Osteoblast (primary cell): ENCODE measurements around the gene ZSCAN9. TPM values are rescaled to one million over a fixed set of nuclear protein-coding genes. Genes with fewer than 3 reads are reported as not detected.

Source experiments
- DNase-seq: peaks from one replicate; pipeline ENCODE4 v3.0.0; 2011; ENCODE audit warnings: low spot score, mixed read lengths; ENCODE audit not compliant: insufficient read length; ENCODE audit errors: missing footprints
- H2AFZ ChIP-seq: 2 replicates; pipeline ENCODE4 v1.6.0; 2011; ENCODE audit warnings: mild to moderate bottlenecking, low read length
- H3K27ac ChIP-seq: 2 replicates; pipeline ENCODE4 v1.5.1; 2011; ENCODE audit warnings: mild to moderate bottlenecking, low read depth, low read length, moderate library complexity
- H3K27me3 ChIP-seq: 2 replicates; pipeline ENCODE4 v1.6.0; 2012; ENCODE audit warnings: mild to moderate bottlenecking, control low read depth, inconsistent platforms, low read length, moderate library complexity; ENCODE audit not compliant: insufficient read depth
- H3K36me3 ChIP-seq: 2 replicates; pipeline ENCODE4 v1.5.1; 2011; ENCODE audit warnings: mild to moderate bottlenecking, low read length, control low read depth, moderate library complexity; ENCODE audit not compliant: insufficient read depth
- H3K4me1 ChIP-seq: 2 replicates; pipeline ENCODE4 v1.5.1; 2011; ENCODE audit warnings: mild to moderate bottlenecking, low read length, control low read depth, moderate library complexity; ENCODE audit not compliant: insufficient read depth
- H3K4me2 ChIP-seq: 2 replicates; pipeline ENCODE4 v1.6.0; 2011; ENCODE audit warnings: mild to moderate bottlenecking, low read length; ENCODE audit not compliant: insufficient read depth
- H3K4me3 ChIP-seq: fragments of 200-600 bp; sonication (generic); 3 replicates; pipeline ENCODE4 v1.5.1; 2012; ENCODE audit warnings: mild to moderate bottlenecking, low read length, inconsistent platforms; ENCODE audit not compliant: insufficient read depth
- H3K79me2 ChIP-seq: 2 replicates; pipeline ENCODE4 v1.6.0; 2012; ENCODE audit warnings: mild to moderate bottlenecking, low read length, control low read depth, inconsistent platforms; ENCODE audit not compliant: insufficient read depth
- H3K9me3 ChIP-seq: 2 replicates; pipeline ENCODE4 v1.5.1; 2011; ENCODE audit warnings: low read depth, low read length, control low read depth
- H4K20me1 ChIP-seq: 2 replicates; pipeline ENCODE4 v1.6.0; 2012; ENCODE audit warnings: mild to moderate bottlenecking, low read length, control low read depth; ENCODE audit not compliant: insufficient read depth
- CTCF ChIP-seq: IDR thresholded peaks from 2 replicates; pipeline ENCODE4 v1.5.1; 2011; ENCODE audit warnings: mild to moderate bottlenecking, low read depth, low read length, moderate library complexity; ENCODE audit errors: extremely low read depth
- total RNA-seq: library from RNA; depleted of rRNA; stranded (reverse); fragments of >200 nt; gene quantifications from 2 replicates; pipeline ENCODE4 v1.2.3, GENCODE V29; 2012

ZSCAN9 gene
- total RNA-seq, 1 donor: 10.9 TPM

- Histone ChIP-seq H3K4me2 (peak overlapping the region; percentile 88), H3K27ac (no peak overlapping the region), H4K20me1 (no peaks in the 10 kb centered on the region), H3K36me3 (no peaks in the 10 kb centered on the region), H3K4me1 (peaks cover 14% of the 10 kb centered on the region), H2AFZ (peak overlapping the region; percentile 94), H3K9me3 (no peaks in the 10 kb centered on the region), H3K4me3 (peak overlapping the region; percentile 73), H3K79me2 (no peaks in the 10 kb centered on the region), H3K27me3 (peaks cover 74% of the 10 kb centered on the region)
- no peak for DNase-seq
- no peak for TF ChIP-seq CTCF
Observed at GRCh38 chr6:28206928-28207509, 18.1 kb upstream of the ZSCAN9 start.

- Histone ChIP-seq H3K4me3 (peak overlapping the region; percentile 73), H3K9me3 (no peaks in the 10 kb centered on the region), H2AFZ (peak overlapping the region; percentile 94), H3K4me1 (peaks cover 17% of the 10 kb centered on the region), H3K79me2 (no peaks in the 10 kb centered on the region), H3K4me2 (peak overlapping the region; percentile 88), H3K36me3 (no peaks in the 10 kb centered on the region), H4K20me1 (no peaks in the 10 kb centered on the region), H3K27ac (no peak overlapping the region), H3K27me3 (peaks cover 80% of the 10 kb centered on the region)
- no peak for DNase-seq
- TF ChIP-seq CTCF: no peak
Observed at GRCh38 chr6:28207510-28208110, 17.5 kb upstream of the ZSCAN9 start.

- peaks cover 80% of the 10 kb centered on the region for H3K27me3 ChIP-seq
- peak overlapping the region; percentile 88 for H3K4me2 ChIP-seq
- no peak overlapping the region for H3K27ac ChIP-seq
- peaks cover 17% of the 10 kb centered on the region for H3K4me1 ChIP-seq
- no peak for TF ChIP-seq CTCF
- H3K9me3 ChIP-seq: no peaks in the 10 kb centered on the region
- H3K79me2 ChIP-seq: no peaks in the 10 kb centered on the region
- no peak for DNase-seq
- no peaks in the 10 kb centered on the region for H3K36me3 ChIP-seq
- no peaks in the 10 kb centered on the region for H4K20me1 ChIP-seq
- H3K4me3 ChIP-seq: peak overlapping the region; percentile 73
- peak overlapping the region; percentile 94 for H2AFZ ChIP-seq
Observed at GRCh38 chr6:28208111-28208659, 16.9 kb upstream of the ZSCAN9 start.

- H3K79me2 ChIP-seq: no peaks in the 10 kb centered on the region
- H3K27me3 ChIP-seq: peaks cover 77% of the 10 kb centered on the region
- H4K20me1 ChIP-seq: no peaks in the 10 kb centered on the region
- no peak for DNase-seq
- H3K4me2 ChIP-seq: no peak overlapping the region
- H3K9me3 ChIP-seq: no peaks in the 10 kb centered on the region
- no peak overlapping the region for H3K27ac ChIP-seq
- H3K4me3 ChIP-seq: no peak overlapping the region
- TF ChIP-seq CTCF: no peak
- H3K36me3 ChIP-seq: no peaks in the 10 kb centered on the region
- peaks cover 17% of the 10 kb centered on the region for H3K4me1 ChIP-seq
- no peak overlapping the region for H2AFZ ChIP-seq
Observed at GRCh38 chr6:28209753-28210535, 15.1 kb upstream of the ZSCAN9 start.
